Ishikawa (cell line): ENCODE measurements around the gene MUC5AC.

Source experiments
- EGR1 ChIP-seq: IDR thresholded peaks from 2 replicates; pipeline ENCODE4 v1.6.1; 2012
- EP300 ChIP-seq: IDR thresholded peaks from 2 replicates; pipeline ENCODE4 v1.6.1; 2012; ENCODE audit warnings: borderline replicate concordance
- FOXM1 ChIP-seq: IDR thresholded peaks from 2 replicates; pipeline ENCODE4 v1.6.1; 2012; ENCODE audit warnings: low read depth, borderline replicate concordance
- TCF12 ChIP-seq: IDR thresholded peaks from 2 replicates; pipeline ENCODE4 v1.6.1; 2012; ENCODE audit warnings: low read depth
- TF ChIP-seq, protein P1 (sequence below): IDR thresholded peaks from 2 replicates; pipeline ENCODE4 v1.6.1; 2012; ENCODE audit warnings: low read depth, mild to moderate bottlenecking
- TF ChIP-seq, protein P2 (sequence below): IDR thresholded peaks from 2 replicates; pipeline ENCODE4 v1.6.1; 2012

DNA sequence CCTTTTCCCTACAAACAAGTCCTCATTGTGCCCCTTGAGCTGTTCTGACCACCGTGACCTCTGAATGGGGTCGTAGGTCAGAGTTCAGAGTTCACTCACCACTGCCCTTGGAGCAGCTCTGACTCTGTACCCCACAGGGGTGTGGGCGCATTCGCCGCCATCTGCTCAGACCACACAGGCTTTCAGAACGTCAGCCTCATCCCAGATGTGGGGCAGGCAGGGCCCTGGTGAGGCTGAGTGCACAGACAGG, 50.3 kb downstream of the MUC5AC start:
- TF ChIP-seq TCF12 (no peak), EP300 (no peak), FOXM1 (no peak), EGR1 (no peak)
- TF ChIP-seq, protein P1, sequence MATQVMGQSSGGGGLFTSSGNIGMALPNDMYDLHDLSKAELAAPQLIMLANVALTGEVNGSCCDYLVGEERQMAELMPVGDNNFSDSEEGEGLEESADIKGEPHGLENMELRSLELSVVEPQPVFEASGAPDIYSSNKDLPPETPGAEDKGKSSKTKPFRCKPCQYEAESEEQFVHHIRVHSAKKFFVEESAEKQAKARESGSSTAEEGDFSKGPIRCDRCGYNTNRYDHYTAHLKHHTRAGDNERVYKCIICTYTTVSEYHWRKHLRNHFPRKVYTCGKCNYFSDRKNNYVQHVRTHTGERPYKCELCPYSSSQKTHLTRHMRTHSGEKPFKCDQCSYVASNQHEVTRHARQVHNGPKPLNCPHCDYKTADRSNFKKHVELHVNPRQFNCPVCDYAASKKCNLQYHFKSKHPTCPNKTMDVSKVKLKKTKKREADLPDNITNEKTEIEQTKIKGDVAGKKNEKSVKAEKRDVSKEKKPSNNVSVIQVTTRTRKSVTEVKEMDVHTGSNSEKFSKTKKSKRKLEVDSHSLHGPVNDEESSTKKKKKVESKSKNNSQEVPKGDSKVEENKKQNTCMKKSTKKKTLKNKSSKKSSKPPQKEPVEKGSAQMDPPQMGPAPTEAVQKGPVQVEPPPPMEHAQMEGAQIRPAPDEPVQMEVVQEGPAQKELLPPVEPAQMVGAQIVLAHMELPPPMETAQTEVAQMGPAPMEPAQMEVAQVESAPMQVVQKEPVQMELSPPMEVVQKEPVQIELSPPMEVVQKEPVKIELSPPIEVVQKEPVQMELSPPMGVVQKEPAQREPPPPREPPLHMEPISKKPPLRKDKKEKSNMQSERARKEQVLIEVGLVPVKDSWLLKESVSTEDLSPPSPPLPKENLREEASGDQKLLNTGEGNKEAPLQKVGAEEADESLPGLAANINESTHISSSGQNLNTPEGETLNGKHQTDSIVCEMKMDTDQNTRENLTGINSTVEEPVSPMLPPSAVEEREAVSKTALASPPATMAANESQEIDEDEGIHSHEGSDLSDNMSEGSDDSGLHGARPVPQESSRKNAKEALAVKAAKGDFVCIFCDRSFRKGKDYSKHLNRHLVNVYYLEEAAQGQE: no peak
- TF ChIP-seq, protein P2, sequence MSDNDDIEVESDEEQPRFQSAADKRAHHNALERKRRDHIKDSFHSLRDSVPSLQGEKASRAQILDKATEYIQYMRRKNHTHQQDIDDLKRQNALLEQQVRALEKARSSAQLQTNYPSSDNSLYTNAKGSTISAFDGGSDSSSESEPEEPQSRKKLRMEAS: no peak
